Superior temporal gyrus (tissue), 1 donor: ENCODE results near the gene HPCAL1.

Experiments
- DNase-seq: peaks from one replicate; pipeline ENCODE4 v3.0.0-alpha.2; 2016; ENCODE audit errors: extremely low spot score

Gene HPCAL1

GRCh38 chr2:10466801-10467200, 164.1 kb downstream of the HPCAL1 start:
- no peak for DNase-seq

- DNase-seq = no peak
Measured at GRCh38 chr2:10467401-10467800, 164.7 kb downstream of the HPCAL1 start.

- no peak for DNase-seq
Measured at GRCh38 chr2:10469301-10469700, 166.6 kb downstream of the HPCAL1 start.

GRCh38 chr2:10469955-10470608, 167.4 kb downstream of the HPCAL1 start:
- DNase-seq = no peak

GRCh38 chr2:10471046-10471571, 168.4 kb downstream of the HPCAL1 start:
- no peak for DNase-seq

- DNase-seq = no peak
Measured at GRCh38 chr2:10471955-10472354, 169.3 kb downstream of the HPCAL1 start.

- no peak for DNase-seq
Measured at GRCh38 chr2:10473121-10473756, 170.5 kb downstream of the HPCAL1 start.

GRCh38 chr2:10475221-10475722, 172.6 kb downstream of the HPCAL1 start:
- DNase-seq = no peak

GRCh38 chr2:10475811-10476660, 173.3 kb downstream of the HPCAL1 start:
- no peak for DNase-seq

GRCh38 chr2:10476723-10477442, 174.2 kb downstream of the HPCAL1 start:
- DNase-seq = no peak
